Activated CD4-positive, alpha-beta T cell treated with anti-CD3 and anti-CD28 coated beads, Interleukin-10, Interleukin-2, amounts not matched to agents 100 ng/mL and 50 ng/mL, durations not matched to agents 16 hours and 8 hours (primary cell): Measurements from ENCODE around the gene SLC9A2.
A peak's percentile ranks its signal among the peaks of the same experiment; 100 is the strongest.

Source experiments
- DNase-seq: peaks from one replicate; pipeline ENCODE4 v3.0.0-alpha.2; 2020

Gene SLC9A2

DNA sequence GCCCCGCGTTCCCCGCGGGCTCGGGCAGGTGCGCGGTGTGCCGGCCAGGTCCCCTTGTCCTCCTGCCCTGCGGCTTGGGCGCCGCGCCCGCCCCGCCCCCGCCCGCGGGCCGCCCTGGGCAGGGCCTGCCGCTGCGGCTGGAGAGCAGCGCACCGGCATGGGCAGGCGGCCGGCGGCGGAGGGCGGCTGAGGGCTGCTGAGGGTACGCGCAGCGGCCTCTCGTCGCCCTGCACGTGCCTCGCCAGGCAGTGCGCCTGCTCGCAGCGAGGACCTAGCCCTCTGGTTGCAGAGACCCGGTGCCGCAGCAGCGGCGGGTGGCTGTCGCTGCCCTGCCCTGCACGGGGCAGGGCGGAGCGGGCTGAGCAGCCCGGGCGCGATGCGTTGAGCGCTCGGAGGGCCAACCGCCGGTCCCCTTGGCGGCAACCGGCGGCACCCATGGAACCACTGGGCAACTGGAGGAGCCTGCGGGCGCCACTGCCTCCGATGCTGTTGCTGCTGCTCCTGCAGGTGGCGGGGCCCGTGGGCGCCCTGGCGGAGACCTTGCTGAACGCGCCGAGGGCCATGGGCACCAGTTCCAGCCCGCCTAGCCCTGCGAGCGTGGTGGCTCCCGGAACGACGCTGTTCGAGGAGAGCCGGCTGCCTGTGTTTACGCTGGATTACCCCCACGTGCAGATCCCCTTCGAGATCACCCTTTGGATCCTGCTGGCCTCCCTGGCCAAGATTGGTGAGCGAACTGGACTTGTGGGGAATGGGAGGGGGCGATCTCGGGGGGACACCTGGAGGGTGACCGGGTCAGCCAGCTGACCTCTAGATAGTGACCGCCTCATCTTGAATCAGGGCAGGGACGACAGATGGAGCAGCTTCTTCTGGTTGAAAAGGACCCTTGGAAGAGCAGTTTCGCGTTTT is at the start of gene SLC9A2:
SLC9A2 (plus strand) TSS at position 140 of the 906 bp plus-strand sequence; CDS start at position 436, 296 bp downstream.
- peak; percentile 20 for DNase-seq

DNA sequence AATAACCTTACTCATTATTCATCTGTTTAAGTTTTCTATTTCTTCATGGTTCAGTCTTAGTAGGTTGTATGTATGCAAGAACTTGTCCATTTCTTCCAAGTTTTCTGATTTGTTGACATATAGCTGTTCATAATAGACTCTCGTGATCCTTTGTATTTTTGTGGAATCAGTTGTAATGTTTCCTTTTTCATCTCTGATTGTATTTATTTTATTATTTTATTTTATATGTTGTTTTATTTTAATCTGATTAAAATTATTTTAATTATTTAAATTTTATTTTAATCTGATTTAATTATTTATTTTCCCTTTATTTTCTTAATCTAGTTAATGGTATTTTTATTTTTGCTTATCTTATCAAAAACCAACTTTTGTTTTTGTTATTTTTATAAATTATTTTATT is 43.5 kb upstream of the SLC9A2 start:
- no peak for DNase-seq

DNA sequence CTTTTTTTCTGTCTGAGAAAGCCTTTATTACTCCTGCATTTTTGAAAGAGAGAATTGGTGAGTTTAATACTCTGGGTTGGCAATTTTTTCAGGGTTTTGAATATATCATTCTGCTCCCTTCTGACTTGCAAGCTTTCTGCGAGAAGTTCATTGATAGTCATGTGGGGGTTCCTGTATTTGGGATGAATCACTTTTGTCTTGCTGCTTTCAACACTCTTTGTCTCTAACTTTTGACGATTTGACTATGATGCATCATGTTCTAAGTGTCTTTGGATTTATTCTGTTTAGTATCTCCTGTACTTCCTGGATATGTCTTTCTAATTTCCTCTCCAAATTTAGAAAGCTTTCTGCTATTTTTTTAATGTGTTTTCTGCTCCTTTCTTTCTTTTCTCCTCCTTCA is 41.0 kb upstream of the SLC9A2 start:
- no peak for DNase-seq

- DNase-seq = no peak
These were observed 37.4 kb upstream of the SLC9A2 start for GRCh38 chr2:102581911-102582310.

GRCh38 chr2:102582845-102583244 is 36.5 kb upstream of the SLC9A2 start:
- DNase-seq = no peak

GRCh38 chr2:102585847-102586404 is 33.4 kb upstream of the SLC9A2 start:
- no peak for DNase-seq

- no peak for DNase-seq
These were observed 31.0 kb upstream of the SLC9A2 start for GRCh38 chr2:102588213-102588939.

DNA sequence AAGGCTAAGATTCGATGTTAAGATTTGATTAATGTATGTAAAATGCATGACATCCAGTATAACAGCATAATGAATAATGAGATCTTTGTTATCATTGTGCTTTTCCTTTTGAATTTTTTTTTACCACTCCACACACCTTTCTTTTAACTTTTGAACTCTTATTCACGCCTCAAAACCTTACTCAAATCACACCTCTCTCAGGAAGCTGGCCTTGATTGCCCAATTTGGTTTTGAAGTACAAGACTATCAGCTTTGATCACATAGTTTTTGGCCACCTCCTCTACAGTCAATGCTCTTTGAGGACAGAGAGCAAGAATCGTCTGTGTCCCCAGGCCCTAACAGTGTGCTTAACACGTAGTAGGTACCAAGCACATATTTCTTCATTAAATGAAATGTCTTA is 29.9 kb upstream of the SLC9A2 start:
- no peak for DNase-seq

DNA sequence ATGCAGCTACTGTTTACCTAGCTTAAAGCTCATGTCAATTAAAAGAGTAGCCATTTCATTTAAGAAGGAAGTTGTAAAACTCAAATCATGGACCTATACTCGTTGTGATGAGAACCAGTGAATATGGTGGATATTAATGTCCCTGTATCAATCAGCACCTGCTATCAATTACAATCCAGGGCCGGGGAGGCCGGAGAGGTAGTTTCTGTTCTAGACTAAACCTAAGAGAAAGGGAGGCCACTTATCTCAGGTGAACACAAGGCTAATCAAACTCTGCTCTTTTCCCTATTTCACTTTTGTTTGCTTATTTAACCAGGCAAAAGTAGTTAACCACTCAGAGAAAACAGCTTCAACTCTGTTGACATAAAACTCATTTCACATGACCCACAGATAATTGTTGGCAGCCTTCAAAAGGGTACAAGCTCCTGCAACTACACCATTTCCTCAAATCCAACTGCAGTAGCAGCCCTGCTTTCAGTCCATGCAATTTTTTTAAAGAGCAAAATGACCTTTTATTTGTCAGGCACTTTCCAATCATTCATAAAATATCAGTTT is 27.8 kb upstream of the SLC9A2 start:
- no peak for DNase-seq

GRCh38 chr2:102592601-102593000 is 26.8 kb upstream of the SLC9A2 start:
- peak; percentile 35 for DNase-seq

DNA sequence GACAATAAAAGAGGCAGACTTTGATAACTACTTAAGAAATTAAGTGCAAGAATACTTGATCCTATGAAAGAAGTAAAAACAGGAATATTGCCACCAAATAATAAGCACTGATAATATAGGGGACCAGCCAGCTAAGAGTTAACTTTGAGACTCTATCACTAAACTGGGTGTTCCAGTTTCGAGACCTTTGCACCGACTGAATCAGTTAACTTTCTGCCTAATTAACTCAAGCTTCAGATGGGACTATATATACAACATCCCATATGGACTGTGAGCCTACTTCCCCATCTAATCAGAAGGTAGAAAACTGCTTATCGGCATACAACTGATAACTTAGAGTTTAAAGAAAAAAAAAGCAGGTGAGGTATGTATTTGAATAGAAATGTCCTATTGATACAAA is 25.8 kb upstream of the SLC9A2 start:
- no peak for DNase-seq

DNA sequence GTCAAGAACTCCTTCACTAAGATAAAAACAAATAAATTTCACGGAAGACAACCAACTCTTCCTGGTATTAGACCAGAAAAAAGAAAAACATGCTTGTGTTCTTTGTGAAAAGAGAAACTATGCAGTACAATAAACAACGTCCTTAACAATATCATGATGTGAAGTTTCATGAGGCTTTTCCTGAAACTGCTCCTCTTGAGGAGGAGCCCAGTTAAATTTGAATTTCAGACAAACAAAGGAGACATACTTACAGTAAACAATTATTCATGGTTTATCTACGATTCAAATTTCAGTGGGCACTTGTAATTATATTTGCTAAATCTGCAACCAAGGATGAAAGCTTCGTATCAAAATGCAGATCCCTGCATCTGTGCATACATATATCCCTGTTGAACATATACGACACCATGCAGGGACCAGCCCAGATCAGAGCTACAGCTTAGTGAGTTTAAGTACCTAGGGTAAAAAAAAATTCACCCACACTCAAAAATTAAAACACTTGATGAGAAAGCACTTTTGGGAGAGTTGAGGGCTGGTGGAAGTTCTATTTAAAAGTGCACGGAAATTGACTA is 24.8 kb upstream of the SLC9A2 start:
- DNase-seq = no peak

DNA sequence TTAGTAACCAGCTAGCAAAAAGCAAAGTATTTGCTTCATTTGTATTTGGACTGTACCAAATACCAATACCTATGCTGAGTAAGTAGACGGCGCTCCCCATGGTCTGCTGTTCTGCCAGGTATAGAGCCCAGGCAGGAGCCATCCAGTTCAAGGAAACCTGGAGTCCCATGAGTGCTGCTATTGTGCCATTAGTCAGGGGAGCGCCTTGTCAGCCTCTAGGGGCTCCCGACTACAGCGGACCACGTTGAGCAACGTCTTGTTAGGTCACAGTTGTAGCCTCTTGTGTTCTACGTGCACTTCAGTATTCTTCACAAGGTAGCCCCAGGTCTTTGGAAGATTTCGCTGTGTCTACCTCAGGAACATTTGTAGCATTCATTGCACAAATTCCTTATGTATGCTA is 21.6 kb upstream of the SLC9A2 start:
- DNase-seq = no peak

DNA sequence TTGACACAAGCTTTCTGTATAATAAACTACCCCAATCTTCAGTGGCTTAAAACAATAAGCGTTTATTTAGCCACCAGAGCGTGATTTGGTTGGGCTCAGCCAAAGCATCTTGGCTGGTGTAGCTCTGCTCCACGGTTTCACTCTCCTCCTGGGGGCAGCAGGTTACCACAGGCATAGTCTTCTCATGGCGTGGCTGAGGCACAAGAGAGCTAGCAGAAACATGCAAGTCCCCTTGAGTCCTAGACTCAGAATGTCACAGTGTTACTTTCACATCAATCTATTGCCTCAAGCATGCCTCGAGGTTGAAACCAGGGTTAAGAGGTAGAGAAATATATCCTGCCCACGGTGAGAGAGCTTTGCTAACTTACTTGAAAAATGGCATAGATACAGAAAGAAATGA is 19.9 kb upstream of the SLC9A2 start:
- DNase-seq = no peak

- DNase-seq = no peak
These were observed 17.6 kb upstream of the SLC9A2 start for GRCh38 chr2:102601730-102602129.

GRCh38 chr2:102603904-102604303 is 15.4 kb upstream of the SLC9A2 start:
- no peak for DNase-seq

DNA sequence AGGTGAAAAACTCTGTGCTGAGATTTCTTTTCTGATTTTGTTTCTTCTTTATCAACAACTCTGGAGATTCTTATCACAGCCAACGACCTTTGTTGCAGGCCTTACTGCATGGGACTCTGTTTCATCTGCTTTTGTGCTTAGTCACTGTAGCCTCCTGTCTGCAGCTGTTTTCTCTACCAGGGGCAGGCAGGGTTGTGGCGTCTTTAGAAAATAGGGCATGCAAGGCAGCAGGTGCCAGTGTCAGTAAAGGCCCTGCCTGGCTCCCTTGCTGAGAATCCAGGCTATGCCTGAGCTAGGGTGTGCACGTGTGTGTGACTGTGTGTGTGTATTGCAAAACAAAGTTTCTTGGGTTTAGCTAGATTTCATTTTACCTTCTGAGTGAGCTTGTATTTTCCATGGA is 14.6 kb upstream of the SLC9A2 start:
- DNase-seq = no peak

- no peak for DNase-seq
These were observed 13.0 kb upstream of the SLC9A2 start for GRCh38 chr2:102606353-102606752.

DNA sequence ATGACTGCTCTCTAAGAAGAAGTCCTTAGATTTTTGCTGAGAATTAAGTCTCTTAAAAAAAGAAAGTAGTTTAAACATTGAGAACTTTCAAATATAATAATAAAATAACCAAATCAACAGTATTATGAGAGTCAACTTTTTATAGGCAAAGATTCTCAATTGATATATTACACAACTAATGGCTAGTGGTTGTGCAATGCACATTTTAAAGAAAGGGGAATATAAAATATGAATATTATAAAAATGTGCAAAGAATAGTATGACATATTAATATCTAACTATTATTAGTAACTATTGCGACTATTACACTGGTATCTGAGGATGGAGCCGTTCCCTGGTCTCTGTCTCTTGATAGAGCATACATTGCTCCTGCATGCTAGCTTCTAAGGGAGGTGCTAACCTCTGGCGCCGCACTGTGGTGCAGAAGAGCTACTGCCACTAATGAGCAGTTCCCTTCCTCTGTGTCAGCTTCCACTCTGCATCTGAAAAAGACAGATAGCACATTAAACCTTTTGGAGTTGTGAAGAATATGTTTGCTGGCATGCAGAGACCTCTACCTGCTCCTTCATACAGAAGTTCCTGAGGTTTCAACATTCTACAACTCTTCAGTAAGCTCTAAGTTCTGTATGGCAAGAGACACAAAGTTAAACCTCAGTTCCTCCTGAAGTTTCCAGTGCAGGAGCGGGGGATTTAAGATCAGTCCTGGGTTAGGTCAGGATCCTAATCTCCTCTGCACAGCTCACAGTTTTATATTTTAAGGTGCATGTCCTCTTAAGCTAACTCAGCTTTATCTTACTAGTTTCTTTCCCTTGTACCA is 3.5 kb upstream of the SLC9A2 start:
- peak; percentile 67 for DNase-seq

DNA sequence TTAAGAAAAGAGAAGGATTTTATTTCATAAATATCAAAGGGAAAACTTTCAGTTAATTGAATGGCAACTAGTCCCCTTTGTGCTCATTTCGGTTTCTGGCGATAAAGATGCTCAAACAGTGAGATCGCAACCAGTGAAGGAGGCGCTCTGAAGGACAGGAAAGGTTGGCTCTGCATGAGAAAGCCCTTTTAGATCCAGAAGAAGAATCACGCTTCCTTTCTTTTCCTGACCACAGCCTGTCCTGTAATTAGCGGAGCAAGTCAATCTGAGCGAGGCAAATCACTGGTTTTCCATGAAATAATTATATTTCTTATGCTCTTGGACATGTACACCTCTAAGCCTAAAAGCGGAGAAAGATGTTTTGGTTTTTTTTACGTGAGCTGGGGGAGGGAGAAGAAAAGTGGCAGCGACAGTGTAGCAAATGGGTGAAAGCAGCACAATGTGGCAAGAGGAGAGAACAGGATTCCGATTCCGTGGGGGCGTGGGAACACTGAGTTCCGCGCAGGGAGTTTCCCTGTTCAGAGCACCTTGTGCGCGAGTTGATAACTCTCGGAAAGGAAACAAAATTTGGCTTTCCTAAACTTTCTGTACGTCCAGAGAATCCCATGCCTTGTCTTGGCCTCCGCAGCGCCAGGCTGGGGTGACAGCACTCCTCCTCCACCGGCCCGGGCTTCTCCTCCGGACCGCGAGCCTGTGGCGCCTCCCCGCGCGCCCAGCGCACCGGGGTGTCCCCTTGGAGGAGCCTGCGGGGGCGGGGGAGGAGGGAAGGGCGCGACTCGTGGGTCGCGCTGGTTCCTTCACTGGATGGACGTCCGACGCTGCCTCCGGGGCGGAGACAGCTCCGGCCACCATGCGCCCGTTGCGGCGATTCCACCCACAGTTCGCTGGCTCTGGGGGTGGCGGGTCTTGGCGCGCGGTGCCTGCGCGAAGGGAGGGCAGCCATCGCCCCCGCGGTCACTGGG is 620 bp upstream of the SLC9A2 start:
- DNase-seq = no peak

DNA sequence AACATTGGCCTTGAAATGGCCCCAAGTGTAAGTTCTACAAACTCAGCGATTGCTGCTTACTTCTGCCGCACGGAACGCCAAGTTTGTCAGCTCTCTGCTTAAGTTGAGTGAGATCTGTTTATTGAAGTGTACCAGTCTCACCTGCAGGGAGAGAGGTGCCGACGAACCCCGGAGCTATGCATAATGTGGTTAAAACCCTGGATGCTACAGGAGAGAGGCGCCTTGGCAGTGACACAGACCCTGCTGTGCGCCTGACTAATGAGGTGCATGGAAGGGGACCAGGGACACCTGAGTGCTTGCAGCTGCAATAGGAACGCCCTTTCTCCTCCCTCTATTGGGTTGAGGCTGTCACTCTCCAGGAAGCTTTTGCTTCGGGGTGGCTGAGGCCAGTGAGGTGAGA is 979 bp downstream of the SLC9A2 start:
- no peak for DNase-seq
